Endothelial cell of umbilical vein (primary cell): ENCODE measurements around the gene RRP1. TPM values are rescaled to one million over a fixed set of nuclear protein-coding genes. Genes with fewer than 3 reads are reported as not detected.

ENCODE experiments used
- BruUV-seq: library from RNA; stranded (reverse); fragments of 400-500 nt; replicated peaks from 2 replicates; lab custom pipeline; 2021; lab: Mats Ljungman, UMichigan
- CTCF ChIA-PET: fragments of 300-600, 350-600 bp; sonication (Branson Sonifier 250); formaldehyde crosslinking; loops from one replicate; lab custom pipeline; 2021; ENCODE audit warnings: antibody characterized with exemption, inconsistent platforms; lab: Charles Lee
- POLR2A ChIA-PET: fragments of 300-600, 350-600 bp; sonication (Branson Sonifier 250); formaldehyde crosslinking; loops from one replicate; lab custom pipeline; 2021; ENCODE audit warnings: antibody characterized with exemption, inconsistent platforms; lab: Charles Lee
- DNase-seq: peaks from one replicate; pipeline ENCODE4 v3.0.0-alpha.2; 2011; ENCODE audit warnings: low read depth, low spot score
- FAIRE-seq: peaks from 2 replicates; lab custom pipeline; 2011; peaks lifted over from hg19 to GRCh38; lab: Jason Lieb, UNC
- H2AFZ ChIP-seq: 2 replicates; pipeline ENCODE4 v1.6.0; 2012; ENCODE audit warnings: low read depth, low read length, control low read depth, inconsistent platforms
- H3K27ac ChIP-seq: 2 replicates; pipeline ENCODE4 v1.5.1; 2011; ENCODE audit warnings: low read depth, mild to moderate bottlenecking, control low read depth, low read length, moderate library complexity; ENCODE audit not compliant: insufficient read depth
- H3K27me3 ChIP-seq, 2 experiments: 2 replicates each; pipeline versions ENCODE4 v1.6.0 to v1.6.1; 2011; ENCODE audit warnings: low read length in 2 of 2, mixed read lengths in 1 of 2; ENCODE audit not compliant: control insufficient read depth in 2 of 2, insufficient read depth in 2 of 2
- H3K36me3 ChIP-seq, 2 experiments: 2 replicates in 1 of 2; 3 replicates in 1 of 2; pipeline ENCODE4 v1.5.1; 2011; ENCODE audit warnings: low read length in 2 of 2, mild to moderate bottlenecking in 1 of 2, moderate library complexity in 1 of 2; ENCODE audit not compliant: control insufficient read depth in 2 of 2, insufficient read depth in 2 of 2; ENCODE audit errors: extremely low read depth in 1 of 2
- H3K4me1 ChIP-seq: 3 replicates; pipeline ENCODE4 v1.5.1; 2011; ENCODE audit warnings: mild to moderate bottlenecking, low read length; ENCODE audit not compliant: control insufficient read depth, insufficient read depth; ENCODE audit errors: extremely low read depth
- H3K4me2 ChIP-seq: 2 replicates; pipeline ENCODE4 v1.6.1; 2011; ENCODE audit warnings: low read length, control low read depth, mixed read lengths; ENCODE audit not compliant: insufficient read depth
- H3K4me3 ChIP-seq, 3 experiments: fragments of 200-600 bp in 1 of 3; sonication (generic), shearing (Covaris generic) in 1 of 3; replicated peaks in 1 of 3; 2 replicates each; pipeline ENCODE4 v1.5.1; 2011 to 2016; ENCODE audit warnings: control low read depth in 3 of 3, low read length in 3 of 3, mild to moderate bottlenecking in 2 of 3, inconsistent platforms in 1 of 3, low read depth in 1 of 3, moderate library complexity in 1 of 3; ENCODE audit not compliant: insufficient read depth in 1 of 3
- H3K79me2 ChIP-seq: 2 replicates; pipeline ENCODE4 v1.6.0; 2012; ENCODE audit warnings: low read length, inconsistent platforms; ENCODE audit not compliant: control insufficient read depth, insufficient read depth
- H3K9ac ChIP-seq: replicated peaks from 2 replicates; pipeline ENCODE3; 2011; ENCODE audit warnings: low read length, control low read depth; ENCODE audit not compliant: insufficient read depth; ENCODE audit errors: extremely low read depth
- H3K9me1 ChIP-seq: replicated peaks from 3 replicates; pipeline ENCODE4 v1.6.0; 2011; ENCODE audit warnings: mild to moderate bottlenecking, low read length; ENCODE audit not compliant: control insufficient read depth, insufficient read depth; ENCODE audit errors: extremely low read depth
- H3K9me3 ChIP-seq: replicated peaks from 2 replicates; pipeline ENCODE4 v1.5.1; 2012; ENCODE audit warnings: low read length, inconsistent platforms; ENCODE audit not compliant: control insufficient read depth, insufficient read depth
- H4K20me1 ChIP-seq: replicated peaks from 2 replicates; pipeline ENCODE3; 2011; ENCODE audit warnings: mild to moderate bottlenecking, low read length; ENCODE audit not compliant: control insufficient read depth, insufficient read depth; ENCODE audit errors: extremely low read depth
- EZH2 ChIP-seq: IDR thresholded peaks from 2 replicates; pipeline ENCODE4 v1.6.1; 2012; ENCODE audit warnings: borderline replicate concordance, low read depth, mild to moderate bottlenecking, moderate library complexity, low read length, inconsistent platforms; ENCODE audit not compliant: severe bottlenecking
- FOS ChIP-seq: IDR thresholded peaks from 2 replicates; pipeline ENCODE4 v1.6.1; 2011; ENCODE audit warnings: mild to moderate bottlenecking, low read length, moderate library complexity, borderline replicate concordance; ENCODE audit not compliant: insufficient read depth
- GATA2 ChIP-seq: IDR thresholded peaks from 2 replicates; pipeline ENCODE4 v1.7.0; 2011; ENCODE audit warnings: low read depth, mild to moderate bottlenecking, moderate library complexity, mixed read lengths, low read length; ENCODE audit not compliant: insufficient read length, insufficient read depth
- JUN ChIP-seq: IDR thresholded peaks from 2 replicates; pipeline ENCODE4 v1.6.1; 2011; ENCODE audit warnings: borderline replicate concordance, low read depth; ENCODE audit not compliant: insufficient read length, insufficient read depth
- MYC ChIP-seq: IDR thresholded peaks from one replicate; pipeline ENCODE4 v1.6.1; 2011; ENCODE audit warnings: mild to moderate bottlenecking, low read depth, low read length
- POLR2A ChIP-seq: IDR thresholded peaks from 2 replicates; pipeline ENCODE4 v1.6.1; 2012; ENCODE audit warnings: low read depth, mild to moderate bottlenecking, control low read depth, low read length
- POLR2AphosphoS5 ChIP-seq: IDR thresholded peaks from 2 replicates; pipeline ENCODE4 v1.6.1; 2012; ENCODE audit warnings: low read depth, mild to moderate bottlenecking, control low read depth, low read length, moderate library complexity; ENCODE audit not compliant: insufficient read depth
- dilution Hi-C: fragments of 300-500 bp; cut with MboI; formaldehyde crosslinking; loops from one replicate; pipeline ENCODE4 v1.15.0; 2019; ENCODE audit warnings: low sequenced_read_pairs; ENCODE audit not compliant: extremely low pct_ligation_motif_present
- intact Hi-C: fragments of 100-400 bp; cut with micrococcal nuclease; formaldehyde crosslinking; loops from one replicate; pipeline ENCODE4 v1.10.0; 2022
- polyA plus RNA-seq, 4 experiments: library from polyadenylated mRNA; depleted of rRNA in 3 of 4; stranded (reverse) in 3 of 4; unstranded in 1 of 4; fragments of >200 nt; gene quantifications; 2 replicates each; pipeline versions ENCODE4 v1.2.1 to v1.2.3, GENCODE V29; 2011 to 2012; ENCODE audit warnings: missing spikeins in 1 of 4
- total RNA-seq: library from RNA; stranded (reverse); gene quantifications from 2 replicates; pipeline ENCODE4 v1.2.3, GENCODE V29; 2021
- TF ChIP-seq, protein P1 (sequence below): IDR thresholded peaks from 2 replicates; pipeline ENCODE4 v1.6.1; 2011; ENCODE audit not compliant: insufficient read depth, insufficient read length
- TF ChIP-seq, protein P2 (sequence below), 2 donors: IDR thresholded peaks; 1 replicate in 1 of 2; 2 replicates in 1 of 2; pipeline ENCODE4 v1.5.1; 2011; ENCODE audit warnings: low read length in 2 of 2, mild to moderate bottlenecking in 2 of 2, moderate library complexity in 2 of 2, control low read depth in 1 of 2, inconsistent platforms in 1 of 2, low read depth in 1 of 2; ENCODE audit not compliant: insufficient read depth in 1 of 2; ENCODE audit errors: extremely low read depth in 1 of 2

Gene RRP1
- total and polyA plus RNA-seq, 2 donors (not counting 3 experiments of a cell fraction or from before 2014, with no cell fraction given), result 15.2 to 36.3 TPM

DNA sequence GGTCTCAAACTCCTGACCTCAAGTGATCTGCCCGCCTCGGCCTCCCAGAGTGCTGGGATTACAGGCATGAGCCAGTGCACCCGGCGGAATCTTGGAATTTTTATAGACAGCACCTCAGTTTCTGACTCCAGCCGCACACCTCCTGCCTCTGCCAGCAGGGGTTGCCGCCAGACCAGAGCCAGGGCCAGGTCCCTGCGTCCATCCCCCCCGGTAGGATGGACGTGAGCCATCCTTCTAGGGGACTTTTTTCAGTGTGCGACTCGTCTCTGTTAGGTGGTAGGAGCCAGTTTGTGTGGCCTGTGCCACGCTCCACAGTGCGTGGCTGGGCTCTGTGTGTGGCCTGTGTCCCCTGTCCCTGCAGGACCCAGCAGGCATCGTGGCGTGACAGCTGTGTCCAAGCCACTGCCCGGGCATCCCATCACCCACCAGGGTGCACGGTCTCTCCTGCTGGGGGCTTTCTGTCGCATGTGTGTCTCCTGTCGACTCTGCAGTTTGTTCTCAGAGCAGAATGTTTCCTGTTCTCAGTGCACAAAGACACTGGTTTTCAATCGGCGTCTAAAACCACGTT, 28.9 kb upstream of the RRP1 start:
- H3K4me1 ChIP-seq, result no peaks in the 10 kb centered on the region
- no peaks in the 10 kb centered on the region for H3K9me1 ChIP-seq
- dilution Hi-C loops, result no loop called here
- H3K4me2 ChIP-seq, result no peak overlapping the region
- H2AFZ ChIP-seq, result no peak overlapping the region
- POLR2A ChIA-PET, result no interaction called here
- H3K9ac ChIP-seq, result no peak overlapping the region
- peaks cover 0 to 6% of the 10 kb centered on the region in 2 experiments for H3K36me3 ChIP-seq
- CTCF ChIA-PET, result no interaction called here
- H3K4me3 ChIP-seq, result no peak overlapping the region
- no peaks in the 10 kb centered on the region for H3K27me3 ChIP-seq
- H4K20me1 ChIP-seq, result no peaks in the 10 kb centered on the region
- H3K27ac ChIP-seq, result no peak overlapping the region
- no peaks in the 10 kb centered on the region for H3K9me3 ChIP-seq
- DNase-seq (no peak), FAIRE-seq (no peak)
- no TSS peak for BruUV-seq
- intact Hi-C loops, result no loop called here
- TF ChIP-seq, protein P1, sequence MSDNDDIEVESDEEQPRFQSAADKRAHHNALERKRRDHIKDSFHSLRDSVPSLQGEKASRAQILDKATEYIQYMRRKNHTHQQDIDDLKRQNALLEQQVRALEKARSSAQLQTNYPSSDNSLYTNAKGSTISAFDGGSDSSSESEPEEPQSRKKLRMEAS, result no peak
- TF ChIP-seq JUN (no peak), EZH2 (no peak), MYC (no peak), GATA2 (no peak), FOS (no peak), POLR2A (no peak), POLR2AphosphoS5 (no peak)
- TF ChIP-seq, protein P2, sequence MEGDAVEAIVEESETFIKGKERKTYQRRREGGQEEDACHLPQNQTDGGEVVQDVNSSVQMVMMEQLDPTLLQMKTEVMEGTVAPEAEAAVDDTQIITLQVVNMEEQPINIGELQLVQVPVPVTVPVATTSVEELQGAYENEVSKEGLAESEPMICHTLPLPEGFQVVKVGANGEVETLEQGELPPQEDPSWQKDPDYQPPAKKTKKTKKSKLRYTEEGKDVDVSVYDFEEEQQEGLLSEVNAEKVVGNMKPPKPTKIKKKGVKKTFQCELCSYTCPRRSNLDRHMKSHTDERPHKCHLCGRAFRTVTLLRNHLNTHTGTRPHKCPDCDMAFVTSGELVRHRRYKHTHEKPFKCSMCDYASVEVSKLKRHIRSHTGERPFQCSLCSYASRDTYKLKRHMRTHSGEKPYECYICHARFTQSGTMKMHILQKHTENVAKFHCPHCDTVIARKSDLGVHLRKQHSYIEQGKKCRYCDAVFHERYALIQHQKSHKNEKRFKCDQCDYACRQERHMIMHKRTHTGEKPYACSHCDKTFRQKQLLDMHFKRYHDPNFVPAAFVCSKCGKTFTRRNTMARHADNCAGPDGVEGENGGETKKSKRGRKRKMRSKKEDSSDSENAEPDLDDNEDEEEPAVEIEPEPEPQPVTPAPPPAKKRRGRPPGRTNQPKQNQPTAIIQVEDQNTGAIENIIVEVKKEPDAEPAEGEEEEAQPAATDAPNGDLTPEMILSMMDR (IDR thresholded peaks at IDR 0.05; ENCODE audit: extremely low read depth in 1 of 2, insufficient read depth in 1 of 2, low read depth in 1 of 2, low read length in 2 of 2), result no peak
- H3K79me2 ChIP-seq, result no peaks in the 10 kb centered on the region
